Ascending aorta (tissue), 2 donors: ENCODE data around the gene C2orf69. TPM values are rescaled to one million over a fixed set of nuclear protein-coding genes. Genes with fewer than 3 reads are reported as not detected.

Source experiments
- DNase-seq, 2 donors: peaks; one replicate each; pipeline ENCODE4 v3.0.0-alpha.2; 2019; ENCODE audit warnings: low spot score in 2 of 2
- H3K27ac ChIP-seq, 2 donors: fragments of 200-600 bp; sonication (generic); one replicate each; pipeline ENCODE4 v1.5.1; 2016 to 2017; ENCODE audit warnings: mild to moderate bottlenecking in 1 of 2
- H3K27me3 ChIP-seq: fragments of 200-600 bp; sonication (generic); one replicate; pipeline ENCODE4 v1.5.1; 2017
- H3K36me3 ChIP-seq, 2 donors: fragments of 200-600 bp; sonication (generic); one replicate each; pipeline ENCODE4 v1.5.1; 2016
- H3K4me1 ChIP-seq, 2 donors: fragments of 200-600 bp; sonication (generic); one replicate each; pipeline ENCODE4 v1.5.1; 2016 to 2017; ENCODE audit warnings: mild to moderate bottlenecking in 1 of 2
- H3K4me3 ChIP-seq, 2 donors: fragments of 200-600 bp; sonication (generic); one replicate each; pipeline ENCODE4 v1.5.1; 2016 to 2017; ENCODE audit warnings: mild to moderate bottlenecking in 1 of 2
- H3K9me3 ChIP-seq, 2 donors: fragments of 200-600 bp; sonication (generic); one replicate each; pipeline ENCODE4 v1.5.1; 2016
- intact Hi-C: fragments of 100-400 bp; cut with DNase I; formaldehyde crosslinking; loops from one replicate; pipeline ENCODE4 v1.15.1; 2023
- total RNA-seq: library from RNA; depleted of rRNA; stranded (reverse); fragments of >200 nt; gene quantifications from one replicate; pipeline ENCODE4 v1.1.0, GENCODE V29; 2016
- TF ChIP-seq, protein P1 (sequence below), 3 experiments: fragments of 200-600 bp in 2 of 3; fragments of 450-650 bp in 1 of 3; sonication (generic) in 2 of 3; IDR thresholded peaks; one replicate each; pipeline ENCODE4 v1.5.1; 2016 to 2019; ENCODE audit warnings: antibody characterized with exemption in 3 of 3, mild to moderate bottlenecking in 1 of 3, moderate library complexity in 1 of 3

C2orf69 gene
- total RNA-seq, 1 donor from 2014 or later, result 1.9 TPM

GRCh38 chr2:199883474-199884212, 27.4 kb upstream of the C2orf69 start:
- Histone ChIP-seq H3K36me3 (no peaks in the 10 kb centered on the region), H3K9me3 (no peaks in the 10 kb centered on the region), H3K4me3 (no peak overlapping the region), H3K27ac (no peak overlapping the region), H3K27me3 (no peaks in the 10 kb centered on the region), H3K4me1 (no peaks in the 10 kb centered on the region)
- intact Hi-C loops, result no loop called here
- DNase-seq, result no peak
- TF ChIP-seq, protein P1, sequence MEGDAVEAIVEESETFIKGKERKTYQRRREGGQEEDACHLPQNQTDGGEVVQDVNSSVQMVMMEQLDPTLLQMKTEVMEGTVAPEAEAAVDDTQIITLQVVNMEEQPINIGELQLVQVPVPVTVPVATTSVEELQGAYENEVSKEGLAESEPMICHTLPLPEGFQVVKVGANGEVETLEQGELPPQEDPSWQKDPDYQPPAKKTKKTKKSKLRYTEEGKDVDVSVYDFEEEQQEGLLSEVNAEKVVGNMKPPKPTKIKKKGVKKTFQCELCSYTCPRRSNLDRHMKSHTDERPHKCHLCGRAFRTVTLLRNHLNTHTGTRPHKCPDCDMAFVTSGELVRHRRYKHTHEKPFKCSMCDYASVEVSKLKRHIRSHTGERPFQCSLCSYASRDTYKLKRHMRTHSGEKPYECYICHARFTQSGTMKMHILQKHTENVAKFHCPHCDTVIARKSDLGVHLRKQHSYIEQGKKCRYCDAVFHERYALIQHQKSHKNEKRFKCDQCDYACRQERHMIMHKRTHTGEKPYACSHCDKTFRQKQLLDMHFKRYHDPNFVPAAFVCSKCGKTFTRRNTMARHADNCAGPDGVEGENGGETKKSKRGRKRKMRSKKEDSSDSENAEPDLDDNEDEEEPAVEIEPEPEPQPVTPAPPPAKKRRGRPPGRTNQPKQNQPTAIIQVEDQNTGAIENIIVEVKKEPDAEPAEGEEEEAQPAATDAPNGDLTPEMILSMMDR (IDR thresholded peaks at IDR 0.05), result no peak

- no peaks in the 10 kb centered on the region for H3K4me1 ChIP-seq
- no peaks in the 10 kb centered on the region for H3K27me3 ChIP-seq
- DNase-seq, result no peak
- intact Hi-C loops, result no loop called here
- H3K27ac ChIP-seq, result no peak overlapping the region
- no peak overlapping the region for H3K4me3 ChIP-seq
- H3K36me3 ChIP-seq, result no peaks in the 10 kb centered on the region
- no peaks in the 10 kb centered on the region for H3K9me3 ChIP-seq
- TF ChIP-seq, protein P1 (IDR thresholded peaks at IDR 0.05), result no peak
Measured at GRCh38 chr2:199895406-199895805, 15.7 kb upstream of the C2orf69 start.

DNA sequence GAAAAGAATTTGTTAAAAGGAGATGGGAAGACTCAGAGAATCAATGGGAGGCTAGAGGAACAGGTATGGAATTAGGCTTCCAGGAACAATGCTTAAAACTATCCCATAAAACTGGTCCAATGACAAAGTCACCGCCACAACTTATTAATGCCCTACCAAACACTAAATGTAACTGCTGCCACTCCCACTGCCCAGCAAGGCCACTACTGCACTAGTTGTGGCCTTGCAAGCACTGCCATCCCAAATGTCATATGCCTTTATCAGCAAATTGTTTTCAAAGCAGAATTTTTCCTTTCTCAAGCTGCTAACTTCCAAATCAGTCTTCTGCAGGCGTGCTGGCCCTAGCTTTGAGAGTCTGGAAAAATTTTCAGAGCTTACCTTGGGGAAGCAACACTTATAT, 14.5 kb upstream of the C2orf69 start:
- no peak for DNase-seq
- H3K9me3 ChIP-seq, result no peaks in the 10 kb centered on the region
- no peaks in the 10 kb centered on the region for H3K27me3 ChIP-seq
- H3K36me3 ChIP-seq, result no peaks in the 10 kb centered on the region
- no peak overlapping the region for H3K27ac ChIP-seq
- H3K4me1 ChIP-seq, result no peaks in the 10 kb centered on the region
- intact Hi-C loops, result no loop called here
- H3K4me3 ChIP-seq, result no peak overlapping the region
- TF ChIP-seq, protein P1 (IDR thresholded peaks at IDR 0.05), result no peak

GRCh38 chr2:199901942-199902341, 9.2 kb upstream of the C2orf69 start:
- H3K4me1 ChIP-seq, result no peaks in the 10 kb centered on the region
- no peaks in the 10 kb centered on the region for H3K36me3 ChIP-seq
- H3K27ac ChIP-seq, result no peak overlapping the region
- H3K4me3 ChIP-seq, result no peak overlapping the region
- no peaks in the 10 kb centered on the region for H3K9me3 ChIP-seq
- intact Hi-C loops, result no loop called here
- no peak for DNase-seq
- no peaks in the 10 kb centered on the region for H3K27me3 ChIP-seq
- TF ChIP-seq, protein P1 (IDR thresholded peaks at IDR 0.05), result no peak

DNA sequence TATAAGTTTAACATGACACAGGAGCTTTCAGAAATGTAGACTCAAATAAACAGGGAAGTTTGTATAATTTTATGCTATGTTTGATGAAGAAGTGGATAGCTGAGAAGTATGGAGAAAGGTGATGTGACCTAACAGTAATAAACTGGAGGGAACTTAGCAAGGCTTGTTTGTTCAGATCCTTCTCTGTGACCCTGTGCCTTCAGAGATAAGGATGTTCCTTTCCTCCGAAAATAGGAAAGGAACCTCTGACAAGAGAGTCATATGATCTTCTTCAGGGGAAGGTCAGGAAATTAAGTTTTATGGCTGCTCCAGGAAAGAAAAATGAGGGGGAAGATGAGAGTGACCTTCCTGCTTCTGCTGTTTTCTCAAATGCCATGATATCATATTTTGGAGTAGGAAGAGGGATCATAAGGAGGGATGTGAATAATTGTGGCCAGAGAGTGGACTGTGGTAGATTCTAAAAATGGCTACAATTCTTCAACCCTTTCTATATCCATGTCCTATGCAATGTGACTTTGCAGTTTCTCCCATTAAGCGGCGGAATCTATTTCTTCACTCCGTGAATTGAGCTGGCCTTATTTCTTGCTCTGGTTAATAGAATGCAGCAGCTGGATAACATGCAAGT, 8.5 kb upstream of the C2orf69 start:
- no peak for DNase-seq
- intact Hi-C loops, result no loop called here
- H3K4me3 ChIP-seq, result no peak overlapping the region
- H3K36me3 ChIP-seq, result no peaks in the 10 kb centered on the region
- H3K4me1 ChIP-seq, result no peaks in the 10 kb centered on the region
- H3K27ac ChIP-seq, result no peak overlapping the region
- TF ChIP-seq, protein P1 (IDR thresholded peaks at IDR 0.05), result no peak
- H3K9me3 ChIP-seq, result no peaks in the 10 kb centered on the region
- H3K27me3 ChIP-seq, result no peaks in the 10 kb centered on the region
